ENCODE results near the gene POLR2C. TPM values are rescaled to one million over a fixed set of nuclear protein-coding genes. Genes with fewer than 3 reads are reported as not detected.

The POLR2C gene
- total and polyA plus RNA-seq, 2 of the 13 experiments (the other 11 are each of a cell fraction or from before 2014, with no cell fraction given), result 104 to 216 TPM

GRCh38 chr16:57462209-57462977 is at the start of gene POLR2C (continued):
- peak; percentile 95 for TF ChIP-seq ZBTB44 (CRISPR knock-in tag; IDR thresholded peaks at IDR 0.05)
- TF ChIP-seq ZNF354B (CRISPR knock-in tag; IDR thresholded peaks at IDR 0.05), result no peak
- TF ChIP-seq ZNF816 (CRISPR knock-in tag; IDR thresholded peaks at IDR 0.05; ENCODE audit: borderline replicate concordance), result peak; percentile 85; the same call in 1 of the 2 replicates
- no peak for TF ChIP-seq IKZF4 (CRISPR knock-in tag; IDR thresholded peaks at IDR 0.05; ENCODE audit: borderline replicate concordance, low read depth, not compliant biosample characterization)
- TF ChIP-seq, protein P1, sequence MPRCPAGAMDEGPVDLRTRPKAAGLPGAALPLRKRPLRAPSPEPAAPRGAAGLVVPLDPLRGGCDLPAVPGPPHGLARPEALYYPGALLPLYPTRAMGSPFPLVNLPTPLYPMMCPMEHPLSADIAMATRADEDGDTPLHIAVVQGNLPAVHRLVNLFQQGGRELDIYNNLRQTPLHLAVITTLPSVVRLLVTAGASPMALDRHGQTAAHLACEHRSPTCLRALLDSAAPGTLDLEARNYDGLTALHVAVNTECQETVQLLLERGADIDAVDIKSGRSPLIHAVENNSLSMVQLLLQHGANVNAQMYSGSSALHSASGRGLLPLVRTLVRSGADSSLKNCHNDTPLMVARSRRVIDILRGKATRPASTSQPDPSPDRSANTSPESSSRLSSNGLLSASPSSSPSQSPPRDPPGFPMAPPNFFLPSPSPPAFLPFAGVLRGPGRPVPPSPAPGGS (CRISPR knock-in tag; IDR thresholded peaks at IDR 0.05), result peak; percentile 44; the same call in 1 of the 2 replicates
- no peak for TF ChIP-seq THYN1 (CRISPR knock-in tag; IDR thresholded peaks at IDR 0.05; ENCODE audit: borderline replicate concordance, low read depth)
- TF ChIP-seq FOXP1 (IDR thresholded peaks at IDR 0.05), result no peak
- peak; percentile 54; the same call in 1 of the 2 replicates for TF ChIP-seq FOXP1 (CRISPR knock-in tag; IDR thresholded peaks at IDR 0.05)
- TF ChIP-seq EED (CRISPR knock-in tag; IDR thresholded peaks at IDR 0.05), result peak; percentile 31; the same call in 1 of the 2 replicates
- TF ChIP-seq FOSL1 (CRISPR knock-in tag; IDR thresholded peaks at IDR 0.05; ENCODE audit: borderline replicate concordance), result peak; percentile 29; the same call in 1 of the 2 replicates
- peak; percentile 89 for TF ChIP-seq RBM22 (optimal IDR thresholded peaks at IDR 0.05; ENCODE audit: low read length)
- TF ChIP-seq ZNF414 (CRISPR knock-in tag; IDR thresholded peaks at IDR 0.05), result peak; percentile 92; the same call in 1 of the 2 replicates
- peak; percentile 68 for TF ChIP-seq HMG20B (CRISPR knock-in tag; conservative IDR thresholded peaks at IDR 0.05)
- no peak for TF ChIP-seq SNAPC4 (CRISPR knock-in tag; IDR thresholded peaks at IDR 0.05)
- TF ChIP-seq KLF16 (CRISPR knock-in tag; IDR thresholded peaks at IDR 0.05), result peak in 1 of 2 experiments; percentile 97; a peak in 2 of 4 replicates
- peak; percentile 69; the same call in 1 of the 2 replicates for TF ChIP-seq ZNF343 (CRISPR knock-in tag; IDR thresholded peaks at IDR 0.05)
- peak; percentile 78 for TF ChIP-seq SP4 (CRISPR knock-in tag; IDR thresholded peaks at IDR 0.05)
- TF ChIP-seq ZNF446 (CRISPR knock-in tag; IDR thresholded peaks at IDR 0.05), result no peak
- peak; percentile 98 for TF ChIP-seq KMT2A (CRISPR knock-in tag; IDR thresholded peaks at IDR 0.05)
- TF ChIP-seq ZNF781 (CRISPR knock-in tag; IDR thresholded peaks at IDR 0.05; ENCODE audit: borderline replicate concordance, not compliant biosample characterization), result peak; percentile 81
- peak; percentile 79 for TF ChIP-seq SATB2 (CRISPR knock-in tag; IDR thresholded peaks at IDR 0.05)
